Non-pigmented ciliary epithelial cell (primary cell): Measurements from ENCODE around the gene AP3S1.
"Not testable (repeated sequence)": the region's sequence is repeated elsewhere in the genome, so short reads cannot be mapped to it uniquely, and the experiment has no call there.

Experiments
- DNase-seq: peaks from one replicate; pipeline ENCODE4 v3.0.0-alpha.2; 2010; ENCODE audit warnings: low read depth

AP3S1 gene

GRCh38 chr5:115841382-115842088 lies at the start of gene AP3S1, which contains the start of gene ATG12:
Gene AP3S1, plus strand, starts transcription at chr5:115841935. Its CDS starts 103 bp downstream, at chr5:115842038.
Gene ATG12, minus strand, starts transcription at chr5:115841565. Its CDS starts 13 bp downstream, at chr5:115841552.
- DNase-seq = peak; percentile 55

DNA sequence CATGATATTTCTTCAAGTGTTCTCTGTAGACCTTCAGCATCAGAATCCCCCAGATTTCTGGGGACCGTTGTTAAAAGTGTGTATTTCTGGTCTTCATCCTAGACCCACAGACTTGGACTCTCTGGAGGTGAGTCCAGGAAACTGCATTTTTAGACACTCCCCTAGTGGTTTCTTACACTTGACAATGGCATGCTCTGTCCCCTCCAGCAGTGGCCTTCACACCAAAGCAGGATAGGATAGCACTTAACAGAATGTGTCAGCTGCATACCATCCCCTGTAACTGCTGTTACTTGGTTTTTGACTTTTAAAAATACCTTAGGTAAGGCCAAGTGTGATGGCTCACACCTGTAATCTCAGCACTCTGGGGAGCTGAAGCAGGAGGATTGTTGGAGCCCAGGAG lies 46.0 kb upstream of the AP3S1 start:
- no peak for DNase-seq

- DNase-seq = no peak
Observed at GRCh38 chr5:115796656-115797055, 45.1 kb upstream of the AP3S1 start.

GRCh38 chr5:115798252-115798651 lies 43.5 kb upstream of the AP3S1 start:
- no peak for DNase-seq

- DNase-seq = no peak
Observed at GRCh38 chr5:115800108-115800507, 41.6 kb upstream of the AP3S1 start.

GRCh38 chr5:115801152-115801551 lies 40.6 kb upstream of the AP3S1 start:
- no peak for DNase-seq

DNA sequence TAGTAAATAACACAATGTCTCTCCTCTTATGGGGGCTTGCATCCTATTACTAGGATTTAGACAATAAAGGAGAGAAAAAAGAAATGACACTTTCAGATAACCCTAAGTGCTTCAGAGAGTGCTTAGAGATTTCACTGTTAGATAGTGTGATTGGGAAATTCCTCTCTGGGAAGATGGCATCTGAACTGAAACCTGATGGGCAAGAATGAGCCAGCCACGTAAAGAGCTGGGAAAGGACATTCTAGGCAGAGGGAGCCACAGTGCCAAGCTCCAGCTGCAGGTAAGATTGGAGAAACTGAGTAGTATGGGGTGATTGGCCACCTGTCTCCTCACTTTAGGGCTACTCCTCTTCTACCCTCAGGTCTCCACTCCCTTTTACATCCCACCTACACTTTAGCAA lies 39.8 kb upstream of the AP3S1 start:
- no peak for DNase-seq

DNA sequence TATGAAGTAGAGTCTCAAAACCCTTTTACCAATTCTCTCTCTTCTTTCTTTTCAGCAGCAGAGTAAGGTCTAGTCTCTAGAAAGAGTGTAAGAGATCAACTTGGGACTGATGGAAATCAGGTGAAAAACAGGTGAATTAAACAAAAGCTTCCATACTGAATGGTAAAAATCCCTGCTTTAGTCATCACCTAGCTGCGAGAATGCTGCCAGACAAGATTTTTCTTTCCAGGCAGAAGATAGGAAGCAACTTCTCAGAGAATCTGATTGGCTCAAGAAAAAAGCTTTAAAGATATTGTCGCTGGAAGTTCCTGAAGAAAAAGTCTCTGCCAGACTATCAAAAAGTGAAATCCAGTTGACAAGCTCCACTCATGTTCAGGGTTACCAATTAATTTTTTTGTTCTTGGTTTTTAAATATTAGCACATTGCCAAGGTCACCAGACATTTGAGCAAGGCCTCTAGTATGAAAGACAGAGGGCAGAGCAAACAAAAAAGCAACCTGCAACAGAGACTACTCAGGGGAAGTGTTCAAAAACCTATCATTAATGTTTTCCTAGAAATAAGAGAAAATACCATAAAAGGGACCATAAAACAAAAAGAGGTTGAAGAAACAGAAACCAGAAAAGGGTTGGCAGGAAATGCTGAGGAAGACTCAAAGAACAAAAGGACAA lies 34.6 kb upstream of the AP3S1 start:
- no peak for DNase-seq

GRCh38 chr5:115807654-115808052 lies 34.1 kb upstream of the AP3S1 start:
- DNase-seq = no peak

GRCh38 chr5:115808066-115808465 lies 33.7 kb upstream of the AP3S1 start:
- not testable (repeated sequence) for DNase-seq

GRCh38 chr5:115809946-115810345 lies 31.8 kb upstream of the AP3S1 start:
- no peak for DNase-seq

DNA sequence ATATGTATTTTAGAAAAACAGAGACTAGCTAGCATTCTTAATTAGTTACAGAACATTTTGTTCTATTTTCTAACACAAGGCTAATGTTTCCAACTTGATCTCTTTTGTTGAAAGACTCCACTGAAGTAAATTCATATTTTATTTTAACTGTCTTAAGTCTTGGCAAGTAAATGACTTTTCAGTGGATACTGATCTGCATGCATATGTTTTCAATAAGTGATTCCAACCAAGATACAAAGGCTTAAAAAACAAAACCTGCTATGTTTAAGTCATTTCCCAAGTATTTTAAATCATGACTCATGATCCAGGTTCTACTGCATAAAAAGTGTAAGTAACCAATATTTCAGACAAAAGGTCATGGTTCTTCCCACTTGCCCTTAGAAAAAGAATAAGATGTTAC lies 31.0 kb upstream of the AP3S1 start:
- DNase-seq = peak; percentile 38

DNA sequence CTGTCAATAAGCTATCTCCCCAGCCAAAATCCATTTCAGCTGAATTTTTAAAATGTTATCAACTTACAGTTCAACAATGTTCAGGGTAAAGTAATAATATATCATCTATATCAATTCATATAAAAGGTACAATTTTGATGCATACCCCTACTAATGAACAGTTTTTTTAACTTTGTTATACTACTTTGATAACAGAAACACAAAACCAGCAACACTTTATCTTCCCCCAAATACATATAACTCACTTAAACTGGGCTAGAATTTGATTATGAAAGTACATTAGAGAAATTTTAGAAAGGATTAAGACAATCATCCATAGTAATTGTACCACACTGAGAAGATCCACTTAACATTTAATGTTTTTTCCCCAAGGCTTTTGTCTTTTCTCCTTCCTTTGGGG lies 30.3 kb upstream of the AP3S1 start:
- DNase-seq = no peak

- no peak for DNase-seq
Observed at GRCh38 chr5:115812372-115812771, 29.4 kb upstream of the AP3S1 start.

DNA sequence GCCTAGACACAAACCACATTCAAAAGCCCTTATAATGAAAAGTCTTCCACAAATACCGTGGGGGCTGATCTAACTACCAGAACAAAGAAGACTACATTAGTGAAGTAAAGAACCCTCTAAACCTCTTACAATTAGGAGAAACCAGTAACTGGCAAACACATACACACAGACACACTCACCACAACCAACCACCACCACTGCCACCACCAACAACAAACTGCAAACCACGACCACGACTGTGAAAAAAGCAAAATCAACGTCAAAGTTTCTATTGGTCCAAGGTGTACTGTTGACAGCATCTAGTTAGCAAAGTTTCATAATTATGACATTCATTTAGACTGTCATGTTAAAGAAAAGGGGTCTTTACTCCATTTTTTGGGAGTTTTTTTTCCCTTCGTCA lies 28.0 kb upstream of the AP3S1 start:
- DNase-seq = no peak

DNA sequence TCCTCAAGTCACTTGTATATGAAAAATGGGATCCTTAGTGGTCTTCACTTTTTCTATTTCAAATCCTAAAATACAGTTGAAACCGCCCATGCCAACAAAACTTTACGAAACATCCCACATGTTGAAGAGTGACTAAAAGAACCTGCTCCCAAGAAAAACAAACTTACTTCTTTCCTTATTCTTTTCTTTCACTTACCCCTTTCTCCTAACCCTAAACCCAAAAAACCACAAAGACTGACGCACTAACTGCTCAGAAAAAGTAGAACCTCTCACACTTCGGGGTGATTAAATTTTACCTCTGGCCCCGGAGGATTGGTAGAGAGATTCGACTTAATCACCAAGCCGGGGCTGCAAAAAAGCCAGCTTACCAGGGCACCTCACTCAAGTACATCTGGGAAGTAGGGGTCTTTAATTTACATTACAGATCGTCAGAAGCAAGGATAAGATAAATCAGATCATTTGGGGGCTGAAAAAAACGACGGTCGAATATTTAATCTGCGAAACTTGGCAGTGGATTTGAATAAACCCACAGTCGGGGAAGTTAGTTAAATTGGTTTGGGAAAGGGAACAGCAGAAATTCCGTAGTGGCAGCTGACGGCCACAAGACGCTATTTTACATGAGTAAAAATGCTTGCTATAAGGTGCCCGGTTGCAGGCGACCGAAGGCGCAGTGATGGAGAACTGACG lies 26.6 kb upstream of the AP3S1 start:
- no peak for DNase-seq

GRCh38 chr5:115815693-115816225 lies 26.0 kb upstream of the AP3S1 start:
- no peak for DNase-seq

GRCh38 chr5:115816226-115817081 lies 25.3 kb upstream of the AP3S1 start, which contains the start of gene CDO1:
Gene CDO1, minus strand, starts transcription at chr5:115816659. Its CDS starts 262 bp downstream, at chr5:115816397.
- DNase-seq = no peak

DNA sequence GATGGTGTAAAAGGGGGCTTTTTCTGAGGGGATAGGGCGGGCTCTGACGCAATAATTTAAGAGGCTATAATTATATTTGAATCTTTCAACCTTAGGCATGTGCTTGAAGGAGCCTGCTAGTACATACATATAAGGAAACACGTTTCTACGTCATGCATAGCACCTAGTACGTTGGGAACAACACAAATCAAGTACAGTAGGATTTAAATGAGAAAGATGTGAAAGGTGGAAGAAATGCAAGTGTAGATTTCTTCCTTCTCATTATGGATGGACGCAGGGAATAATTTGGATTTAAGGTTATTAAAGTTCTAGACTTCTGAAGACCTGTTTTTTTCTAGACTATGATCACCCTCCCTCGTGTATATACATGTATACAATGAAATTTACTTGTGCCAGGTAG lies 24.3 kb upstream of the AP3S1 start:
- DNase-seq = no peak

GRCh38 chr5:115818821-115819220 lies 22.9 kb upstream of the AP3S1 start:
- DNase-seq = no peak

GRCh38 chr5:115820846-115821245 lies 20.9 kb upstream of the AP3S1 start:
- DNase-seq = no peak

DNA sequence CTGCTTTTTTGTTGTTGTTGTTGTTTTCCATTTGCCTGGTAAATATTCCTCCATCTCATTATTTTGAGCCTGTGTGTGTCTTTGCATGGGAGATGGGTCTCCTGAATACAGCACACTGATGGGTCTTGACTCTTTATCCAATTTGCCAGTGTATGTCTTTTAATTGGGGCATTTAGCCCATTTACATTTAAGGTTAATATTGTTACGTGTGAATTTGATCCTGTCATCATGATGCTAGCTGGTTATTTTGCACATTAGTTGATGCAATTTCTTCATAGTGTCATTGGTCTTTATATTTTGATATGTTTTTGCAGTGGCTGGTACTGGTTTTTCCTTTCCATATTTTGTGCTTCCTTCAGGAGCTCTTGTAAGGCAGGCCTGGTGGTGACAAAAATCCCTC lies 16.8 kb upstream of the AP3S1 start:
- DNase-seq = not testable (repeated sequence)
